AG09309 (cell line): Measurements from ENCODE around the gene MYO7B.

Experiments
- DNase-seq: peaks from one replicate; pipeline ENCODE4 v3.0.0-alpha.2; 2010; ENCODE audit warnings: low read depth
- H3K4me3 ChIP-seq: 2 replicates; pipeline ENCODE4 v1.5.1; 2011; ENCODE audit warnings: mild to moderate bottlenecking, low read depth, low read length, moderate library complexity; ENCODE audit not compliant: control insufficient read depth
- CTCF ChIP-seq: IDR thresholded peaks from 2 replicates; pipeline ENCODE4 v1.5.1; 2011; ENCODE audit warnings: mild to moderate bottlenecking, low read depth, low read length, inconsistent platforms; ENCODE audit not compliant: insufficient read depth, control insufficient read depth; ENCODE audit errors: missing control alignments

Gene MYO7B

DNA sequence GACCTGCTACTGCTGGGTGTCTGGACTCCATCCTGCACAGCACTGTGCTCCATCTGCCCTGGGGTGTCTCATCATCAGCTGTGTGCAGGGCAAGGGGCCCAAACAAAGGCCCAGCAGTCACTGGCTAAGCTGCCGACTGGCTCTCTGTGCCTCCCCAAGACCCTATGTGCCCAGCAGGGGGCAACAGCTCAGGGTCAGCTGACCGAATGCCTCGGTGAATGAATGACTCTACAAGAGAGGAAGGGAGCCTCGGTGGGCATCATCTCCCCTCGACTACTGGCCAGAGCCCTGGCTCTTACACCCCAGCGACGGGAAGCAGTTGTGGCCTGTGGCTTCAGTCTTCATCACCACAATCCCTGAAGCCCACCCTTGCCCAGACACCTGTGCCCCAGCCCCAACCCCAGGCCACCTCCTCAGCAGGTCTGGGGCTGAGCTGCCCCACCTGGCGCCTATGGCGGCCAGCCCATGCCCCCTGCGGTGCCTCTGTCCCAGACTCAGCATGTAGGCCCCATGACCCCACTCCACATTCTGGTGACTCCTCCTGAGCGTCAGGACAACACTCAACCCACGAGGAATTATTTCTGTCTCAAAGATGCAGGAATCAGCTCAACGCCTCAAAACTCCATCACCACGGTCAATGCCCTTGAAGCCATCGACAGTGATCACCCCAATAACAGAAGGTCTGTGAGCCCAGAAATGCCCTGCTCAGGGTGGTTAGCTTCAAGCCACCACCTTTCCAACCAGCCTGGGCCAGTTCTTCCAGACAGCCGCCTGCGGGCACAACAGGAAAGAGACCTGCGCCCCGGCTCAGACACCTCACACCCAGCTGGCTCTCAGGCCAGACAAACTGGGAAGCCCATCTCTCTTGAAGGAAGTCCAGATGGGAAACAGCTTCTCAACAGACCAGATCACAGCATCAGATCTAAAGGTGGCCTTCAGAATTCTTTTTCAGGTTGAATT lies 108.9 kb downstream of the MYO7B start:
- no peak for TF ChIP-seq CTCF
- no peak overlapping the region for H3K4me3 ChIP-seq
- DNase-seq: no peak

GRCh38 chr2:127645026-127645394 lies 109.5 kb downstream of the MYO7B start:
- no peak for TF ChIP-seq CTCF
- no peak for DNase-seq
- no peak overlapping the region for H3K4me3 ChIP-seq

DNA sequence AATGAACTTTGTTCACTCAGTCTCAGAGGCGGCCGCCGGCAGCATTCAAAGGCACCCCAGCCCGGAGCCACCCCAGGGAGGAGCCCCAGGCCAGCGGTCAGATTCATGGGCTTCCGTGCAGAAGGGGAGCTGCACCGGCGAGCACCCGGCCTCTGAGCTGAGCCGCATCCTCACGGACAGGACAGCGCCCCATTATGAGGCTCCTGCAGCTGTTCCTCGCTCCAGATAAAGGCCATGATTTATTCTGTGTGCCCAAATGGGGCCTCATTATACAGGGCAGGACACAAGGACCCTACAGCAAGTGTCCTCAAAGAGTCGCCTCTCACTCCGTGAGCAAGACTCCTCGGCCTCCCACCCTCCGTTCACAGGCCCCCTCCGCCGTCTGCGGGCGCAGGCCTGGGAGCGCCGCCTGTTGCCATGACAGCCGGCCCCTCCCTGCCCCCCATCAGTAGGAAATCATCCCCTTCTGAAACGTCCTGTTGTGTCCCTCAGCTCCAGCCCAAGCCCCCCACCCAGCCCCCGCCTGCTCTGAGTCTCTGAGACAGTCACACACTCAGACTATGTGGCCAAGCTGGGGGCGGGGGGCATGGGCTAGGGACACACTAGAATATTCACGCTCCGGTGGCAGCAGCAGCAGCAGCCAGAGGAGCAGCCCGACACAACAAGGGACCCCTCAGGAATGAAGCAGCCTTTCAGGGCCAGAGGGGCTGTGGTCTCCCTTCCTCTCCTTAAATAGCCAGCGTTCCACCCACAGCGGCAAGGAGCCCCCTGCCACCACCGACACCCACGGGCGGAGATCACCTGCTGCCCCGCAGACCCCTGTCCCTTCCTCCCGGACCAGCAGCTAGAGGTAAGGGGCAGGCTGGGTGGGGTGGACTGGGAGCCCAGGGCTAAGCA lies 110.2 kb downstream of the MYO7B start, which contains the start of gene GPR17:
TSS of gene GPR17 (plus strand) at position 759 of the 897 bp plus-strand sequence. CDS start 4,583 bp downstream, outside the sequence.
- TF ChIP-seq CTCF: no peak
- no peak for DNase-seq
- no peak within 1 kb of the TSS for H3K4me3 ChIP-seq

DNA sequence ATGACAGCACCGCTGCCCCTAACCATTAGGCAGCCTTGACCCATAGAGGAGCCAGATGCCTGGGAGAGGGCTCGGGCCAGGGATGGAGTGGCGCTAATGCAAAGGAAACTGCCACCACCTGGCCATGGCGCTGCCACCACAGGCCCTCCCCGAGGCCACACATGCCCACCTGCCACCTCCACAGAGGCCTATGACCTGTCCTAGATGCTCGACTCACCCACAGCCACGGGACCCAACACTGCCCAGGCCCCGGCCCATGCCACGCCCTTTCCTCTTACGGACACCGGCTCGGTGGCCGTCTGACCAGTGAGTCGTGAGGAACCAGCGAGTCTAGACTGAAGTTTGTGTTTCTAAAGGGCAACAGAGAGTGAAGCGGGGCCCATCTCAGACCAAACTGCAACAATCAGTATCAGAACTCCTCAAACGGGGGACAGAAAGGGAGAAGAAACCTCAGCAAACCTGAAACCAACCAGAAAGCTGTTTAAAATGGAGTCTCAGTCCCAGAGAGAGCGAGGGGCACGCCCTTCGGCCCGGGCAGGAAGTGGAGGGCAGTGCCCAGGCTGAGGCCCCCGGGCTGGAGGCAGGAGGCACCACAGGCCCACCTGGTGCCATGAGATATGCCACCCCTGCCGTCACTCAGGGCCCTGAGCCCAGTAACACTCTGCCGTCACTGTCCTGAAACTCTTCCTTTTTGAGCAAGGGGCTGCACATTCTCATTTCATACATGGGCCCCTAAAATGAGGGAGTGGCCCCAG lies 111.2 kb downstream of the MYO7B start:
- no peak overlapping the region for H3K4me3 ChIP-seq
- no peak for TF ChIP-seq CTCF
- no peak for DNase-seq

- H3K4me3 ChIP-seq: no peak overlapping the region
- no peak for TF ChIP-seq CTCF
- no peak for DNase-seq
Observed at GRCh38 chr2:127647242-127648190, 112.0 kb downstream of the MYO7B start.

DNA sequence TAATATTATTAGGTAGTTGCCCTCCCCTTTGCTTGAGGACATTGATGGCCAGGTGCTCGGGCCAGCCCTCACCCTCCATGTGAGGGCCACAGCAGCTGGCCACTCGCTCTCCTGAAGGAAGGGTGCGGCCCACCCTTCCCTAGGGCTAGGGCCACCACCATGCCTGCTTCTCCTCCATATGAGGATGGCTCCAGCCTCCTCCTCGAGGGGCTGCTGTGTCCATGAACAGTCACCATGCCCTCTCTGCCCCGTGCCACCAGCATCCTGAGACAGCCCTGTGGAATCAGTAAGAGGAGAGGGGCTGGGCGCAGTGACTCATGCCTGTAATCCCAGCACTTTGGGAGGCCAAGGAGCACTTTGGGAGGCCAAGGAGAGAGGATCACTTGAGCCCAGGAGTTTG lies 112.8 kb downstream of the MYO7B start:
- no peak for DNase-seq
- H3K4me3 ChIP-seq: no peak overlapping the region
- no peak for TF ChIP-seq CTCF
